RWPE1 (cell line): Measurements from ENCODE around the gene MEGF11.

Experiments used
- CTCF ChIA-PET: fragments of 350-600 bp; sonication (Branson Sonifier 250); formaldehyde crosslinking; extraction: SDS; loops from one replicate; lab custom pipeline; 2021; lab: Yijun Ruan, JAX
- POLR2A ChIA-PET: fragments of 400-600 bp; formaldehyde crosslinking; extraction: SDS; loops from one replicate; lab custom pipeline; 2020; ENCODE audit warnings: antibody characterized with exemption; ENCODE audit not compliant: low non-redundant PET; lab: Yijun Ruan, JAX
- DNase-seq: peaks from one replicate; pipeline ENCODE4 v3.0.0; 2012; ENCODE audit warnings: low spot score
- H3K27ac ChIP-seq: fragments of 450-650 bp; 2 replicates; pipeline ENCODE4 v1.5.1; 2017
- CTCF ChIP-seq: fragments of 450-650 bp; conservative IDR thresholded peaks from 2 replicates; pipeline ENCODE4 v1.5.1; 2017; ENCODE audit warnings: low read depth, mild to moderate bottlenecking

The MEGF11 gene

DNA sequence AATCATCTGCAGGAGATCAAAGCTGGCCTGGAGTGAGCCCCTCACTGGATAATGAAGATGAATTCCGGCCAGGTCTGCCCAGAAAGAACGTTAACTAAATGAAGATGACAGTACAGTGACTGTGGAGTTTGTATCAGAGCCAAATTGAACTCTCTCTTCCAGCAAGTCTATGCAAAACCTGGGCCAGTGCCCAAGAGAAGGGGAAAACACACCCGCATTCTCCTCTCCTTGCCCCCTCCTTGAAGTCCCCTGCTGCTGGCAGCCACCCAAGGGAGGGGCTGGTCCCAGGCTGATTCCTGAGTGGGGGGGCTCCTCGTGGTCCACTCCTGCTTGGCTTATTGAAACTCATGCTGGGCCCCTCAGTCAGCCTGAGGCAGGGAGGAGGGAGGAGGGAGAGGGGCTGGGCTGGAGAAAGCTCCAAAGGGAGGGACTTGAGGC is 228.5 kb downstream of the MEGF11 start:
- H3K27ac ChIP-seq: peak overlapping the region; percentile 76
- no peak for TF ChIP-seq CTCF
- CTCF ChIA-PET: no interaction called here
- POLR2A ChIA-PET: no interaction called here
- peak; percentile 17 for DNase-seq

- ChIA-PET POLR2A (no interaction called here), CTCF (no interaction called here)
- peak overlapping the region; percentile 76 for H3K27ac ChIP-seq
- DNase-seq: no peak
- no peak for TF ChIP-seq CTCF
These were observed 229.4 kb downstream of the MEGF11 start for GRCh38 chr15:66024116-66024515.

DNA sequence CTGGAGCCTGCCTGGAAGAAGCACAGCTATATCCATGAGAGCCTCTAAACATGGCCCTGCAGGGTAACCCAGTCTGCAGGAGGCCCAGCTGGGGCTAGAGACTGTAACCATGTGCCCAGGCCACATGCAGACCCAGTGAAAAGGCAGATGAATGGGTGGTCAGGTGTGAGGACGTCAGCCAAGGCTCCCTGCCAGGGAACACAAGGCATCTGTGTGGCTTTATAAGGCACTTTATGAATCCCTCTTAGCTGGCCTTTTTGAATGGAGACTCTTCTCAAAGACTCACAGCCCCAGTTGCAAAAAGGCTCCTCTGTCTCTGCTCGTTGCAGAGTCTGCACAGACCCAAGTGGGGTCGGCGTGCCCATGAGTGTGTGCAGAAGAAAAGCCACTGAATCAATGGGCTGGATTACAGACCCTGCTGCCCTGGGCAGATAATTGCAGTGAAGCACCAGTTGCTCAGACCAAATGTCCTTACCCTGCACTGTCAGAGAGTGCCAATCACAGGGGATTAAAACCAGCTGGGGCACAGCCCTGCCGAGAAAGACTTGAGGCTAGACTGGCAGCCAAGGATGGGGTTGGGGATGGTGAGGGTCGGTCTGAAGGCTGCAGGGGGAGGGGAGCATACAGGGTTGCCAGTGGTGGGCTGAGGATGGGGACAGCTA is 230.1 kb downstream of the MEGF11 start:
- CTCF ChIA-PET: interaction anchor here (0.6 kb wide), 1 partner anchor 271 kb away, joined by 3 read pairs; no protein-coding TSS in a partner anchor
- no peak for TF ChIP-seq CTCF
- peak overlapping the region; percentile 76; the same call in 1 of the 2 replicates for H3K27ac ChIP-seq
- POLR2A ChIA-PET: no interaction called here
- no peak for DNase-seq

- no peak for DNase-seq
- H3K27ac ChIP-seq: no peak overlapping the region
- CTCF ChIA-PET: no interaction called here
- no peak for TF ChIP-seq CTCF
- POLR2A ChIA-PET: no interaction called here
These were observed 231.4 kb downstream of the MEGF11 start for GRCh38 chr15:66022163-66022525.

- DNase-seq: no peak
- no peak for TF ChIP-seq CTCF
- H3K27ac ChIP-seq: no peak overlapping the region
- ChIA-PET CTCF (no interaction called here), POLR2A (no interaction called here)
These were observed 231.9 kb downstream of the MEGF11 start for GRCh38 chr15:66021496-66022162.

- CTCF ChIA-PET: no interaction called here
- TF ChIP-seq CTCF: no peak
- DNase-seq: no peak
- POLR2A ChIA-PET: no interaction called here
- H3K27ac ChIP-seq: no peak overlapping the region
These were observed 233.6 kb downstream of the MEGF11 start for GRCh38 chr15:66019826-66020398.
